NT2/D1 (cell line): Measurements from ENCODE around the gene PRDX6.

Experiments
- SUZ12 ChIP-seq: IDR thresholded peaks from 2 replicates; pipeline ENCODE4 v1.6.1; 2011; ENCODE audit not compliant: insufficient read length, insufficient read depth; ENCODE audit errors: extremely low read depth
- YY1 ChIP-seq: IDR thresholded peaks from 2 replicates; pipeline ENCODE4 v1.6.1; 2011; ENCODE audit not compliant: insufficient read length, insufficient read depth
- ZNF274 ChIP-seq: IDR thresholded peaks from 2 replicates; pipeline ENCODE4 v1.6.1; 2011; ENCODE audit warnings: mild to moderate bottlenecking, low read depth, low read length

GRCh38 chr1:173431304-173432045 lies 45.7 kb upstream of the PRDX6 start:
- TF ChIP-seq YY1 (no peak), ZNF274 (no peak), SUZ12 (no peak)
